H1 (cell line): ENCODE results near the gene PTTG1IP. TPM values are rescaled to one million over a fixed set of nuclear protein-coding genes. Genes with fewer than 3 reads are reported as not detected.
A peak's percentile ranks its signal among the peaks of the same experiment; 100 is the strongest.

Source experiments
- CTCF ChIA-PET: fragments of 300-600 bp; sonication (Branson Sonifier 250); formaldehyde crosslinking; loops from one replicate; lab custom pipeline; 2021; ENCODE audit not compliant: partially characterized antibody; lab: Charles Lee
- POLR2A ChIA-PET: fragments of 300-600 bp; sonication (Branson Sonifier 250); formaldehyde crosslinking; loops from one replicate; lab custom pipeline; 2021; ENCODE audit warnings: inconsistent platforms; ENCODE audit not compliant: partially characterized antibody; lab: Charles Lee
- DNase-seq, 2 experiments: peaks; one replicate each; pipeline versions ENCODE4 v3.0.0 to v3.0.0-alpha.2; 2010 to 2022; ENCODE audit warnings: low spot score in 2 of 2, low read depth in 1 of 2, mixed read lengths in 1 of 2
- FAIRE-seq: peaks from 2 replicates; lab custom pipeline; 2011; peaks lifted over from hg19 to GRCh38; lab: Jason Lieb, UNC
- H2AFZ ChIP-seq: 2 replicates; pipeline ENCODE4 v1.8.1; 2012; ENCODE audit warnings: low read length, inconsistent platforms
- H2AK5ac ChIP-seq: 2 replicates; pipeline ENCODE4 v1.6.1; 2013; ENCODE audit warnings: low read depth, low read length
- H2BK120ac ChIP-seq: replicated peaks from 2 replicates; pipeline ENCODE3; 2013; ENCODE audit warnings: low read depth, low read length, inconsistent platforms
- H2BK12ac ChIP-seq: 2 replicates; pipeline ENCODE4 v1.6.1; 2013; ENCODE audit warnings: low read depth, low read length
- H2BK15ac ChIP-seq: 2 replicates; pipeline ENCODE4 v1.6.1; 2013; ENCODE audit warnings: low read length
- H2BK20ac ChIP-seq: 2 replicates; pipeline ENCODE4 v1.6.1; 2013; ENCODE audit warnings: low read length
- H2BK5ac ChIP-seq: 2 replicates; pipeline ENCODE4 v1.6.1; 2013; ENCODE audit warnings: low read depth, low read length
- H3K14ac ChIP-seq: 2 replicates; pipeline ENCODE4 v1.6.1; 2013; ENCODE audit warnings: inconsistent platforms; ENCODE audit not compliant: insufficient read length
- H3K18ac ChIP-seq: 2 replicates; pipeline ENCODE4 v1.6.1; 2013; ENCODE audit warnings: low read length; ENCODE audit errors: extremely low read depth
- H3K23ac ChIP-seq: 2 replicates; pipeline ENCODE4 v1.6.1; 2013; ENCODE audit warnings: inconsistent platforms; ENCODE audit not compliant: insufficient read length
- H3K23me2 ChIP-seq: 2 replicates; pipeline ENCODE4 v1.6.1; 2013; ENCODE audit warnings: low read depth, low read length
- H3K27ac ChIP-seq: 2 replicates; pipeline ENCODE4 v1.6.1; 2011; ENCODE audit warnings: low read depth, low read length, inconsistent platforms
- H3K27me3 ChIP-seq, 4 experiments: replicated peaks in 1 of 4; 1 replicate in 1 of 4; 2 replicates in 3 of 4; pipeline versions ENCODE4 v1.6.1 to v1.8.1; 2011 to 2013; ENCODE audit warnings: low read length in 3 of 4, mild to moderate bottlenecking in 3 of 4, inconsistent platforms in 2 of 4, mixed read lengths in 2 of 4, moderate library complexity in 1 of 4; ENCODE audit not compliant: control insufficient read depth in 3 of 4, insufficient read depth in 3 of 4; ENCODE audit errors: extremely low read depth in 1 of 4
- H3K36me3 ChIP-seq, 4 experiments: 2 replicates each; pipeline versions ENCODE4 v1.6.1 to v1.8.1; 2011 to 2013; ENCODE audit warnings: mild to moderate bottlenecking in 4 of 4, low read length in 3 of 4, moderate library complexity in 2 of 4, control low read depth in 1 of 4, inconsistent platforms in 1 of 4; ENCODE audit not compliant: insufficient read depth in 4 of 4, control insufficient read depth in 2 of 4
- H3K4ac ChIP-seq: replicated peaks from 2 replicates; pipeline ENCODE3; 2013; ENCODE audit warnings: low read length, low read depth, mixed read lengths, inconsistent platforms; ENCODE audit not compliant: insufficient read length
- H3K4me1 ChIP-seq, 4 experiments: replicated peaks in 1 of 4; 1 replicate in 1 of 4; 2 replicates in 3 of 4; pipeline versions ENCODE4 v1.6.1 to v1.8.1; 2011 to 2013; ENCODE audit warnings: low read length in 3 of 4, inconsistent platforms in 2 of 4, mixed read lengths in 1 of 4; ENCODE audit not compliant: insufficient read depth in 4 of 4, control insufficient read depth in 3 of 4
- H3K4me2 ChIP-seq, 2 experiments: 2 replicates each; pipeline versions ENCODE4 v1.6.1 to v1.8.1; 2011 to 2013; ENCODE audit warnings: low read depth in 2 of 2, low read length in 2 of 2, control low read depth in 1 of 2, inconsistent platforms in 1 of 2, mild to moderate bottlenecking in 1 of 2; ENCODE audit not compliant: insufficient read depth in 1 of 2
- H3K4me3 ChIP-seq, 4 experiments: fragments of 200-600, 300-600 bp in 1 of 4; sonication (generic), shearing (Covaris generic), sonication (Bioruptor Twin) in 1 of 4; 2 replicates each; pipeline versions ENCODE4 v1.5.1 to v1.8.1; 2011 to 2016; ENCODE audit warnings: low read length in 4 of 4, low read depth in 3 of 4, control low read depth in 2 of 4, inconsistent platforms in 2 of 4, mild to moderate bottlenecking in 2 of 4, mixed read lengths in 1 of 4, moderate library complexity in 1 of 4; ENCODE audit not compliant: insufficient read depth in 2 of 4; ENCODE audit errors: extremely low read depth in 1 of 4
- H3K56ac ChIP-seq: replicated peaks from 2 replicates; pipeline ENCODE3; 2013; ENCODE audit warnings: low read depth, mild to moderate bottlenecking, mixed read lengths, low read length, inconsistent platforms; ENCODE audit not compliant: insufficient read length
- H3K79me1 ChIP-seq: 2 replicates; pipeline ENCODE4 v1.6.1; 2013; ENCODE audit warnings: low read depth, low read length, control low read depth
- H3K79me2 ChIP-seq, 2 experiments: 2 replicates each; pipeline versions ENCODE4 v1.6.1 to v1.8.1; 2012 to 2013; ENCODE audit warnings: low read length in 2 of 2, mild to moderate bottlenecking in 2 of 2, inconsistent platforms in 1 of 2; ENCODE audit not compliant: insufficient read depth in 2 of 2, control insufficient read depth in 1 of 2
- H3K9ac ChIP-seq, 4 experiments: replicated peaks in 1 of 4; 1 replicate in 1 of 4; 2 replicates in 3 of 4; pipeline versions ENCODE4 v1.6.1 to v1.8.1; 2011 to 2013; ENCODE audit warnings: low read depth in 3 of 4, low read length in 3 of 4, control low read depth in 2 of 4, mild to moderate bottlenecking in 2 of 4, moderate library complexity in 2 of 4, inconsistent platforms in 1 of 4; ENCODE audit errors: extremely low read depth in 1 of 4
- H3K9me3 ChIP-seq, 2 experiments: 2 replicates each; pipeline versions ENCODE4 v1.6.1 to v1.8.1; 2012 to 2013; ENCODE audit warnings: mild to moderate bottlenecking in 2 of 2, moderate library complexity in 2 of 2, control low read depth in 1 of 2, inconsistent platforms in 1 of 2, low read depth in 1 of 2, low read length in 1 of 2, mixed read lengths in 1 of 2; ENCODE audit not compliant: insufficient read depth in 2 of 2
- H4K20me1 ChIP-seq, 2 experiments: replicated peaks in 1 of 2; 2 replicates each; pipeline versions ENCODE3 to v1.8.1; 2011 to 2013; ENCODE audit warnings: inconsistent platforms in 2 of 2, low read length in 2 of 2, mild to moderate bottlenecking in 1 of 2; ENCODE audit not compliant: insufficient read depth in 2 of 2, control insufficient read depth in 1 of 2
- H4K5ac ChIP-seq: 2 replicates; pipeline ENCODE4 v1.6.1; 2013; ENCODE audit warnings: low read length, low read depth, mixed read lengths, inconsistent platforms; ENCODE audit not compliant: insufficient read length
- H4K8ac ChIP-seq: 2 replicates; pipeline ENCODE4 v1.8.0; 2013; ENCODE audit warnings: mild to moderate bottlenecking, moderate library complexity, low read length, inconsistent platforms; ENCODE audit not compliant: insufficient read depth; ENCODE audit errors: extremely low read depth
- H4K91ac ChIP-seq: replicated peaks from 2 replicates; pipeline ENCODE3; 2013; ENCODE audit warnings: low read length, mixed read lengths, inconsistent platforms; ENCODE audit not compliant: insufficient read length
- ASH2L ChIP-seq: fragments of 200-600, 300-600 bp; sonication (generic); IDR thresholded peaks from one replicate; pipeline ENCODE4 v1.7.1; 2017; ENCODE audit warnings: low read length
- CHD1 ChIP-seq: IDR thresholded peaks from 2 replicates; pipeline ENCODE4 v1.6.1; 2012; ENCODE audit warnings: low read depth, low read length, improper control_type of control experiment
- HDAC2 ChIP-seq, 2 experiments: fragments of 300-600 bp in 1 of 2; sonication (generic) in 1 of 2; IDR thresholded peaks; 2 replicates each; pipeline ENCODE4 v1.6.1; 2011 to 2012; ENCODE audit warnings: low read depth in 2 of 2, low read length in 2 of 2, mild to moderate bottlenecking in 2 of 2, moderate library complexity in 2 of 2, borderline replicate concordance in 1 of 2, inconsistent platforms in 1 of 2
- JUND ChIP-seq: IDR thresholded peaks from 2 replicates; pipeline ENCODE4 v1.6.1; 2011; ENCODE audit warnings: mild to moderate bottlenecking, improper control_type of control experiment, low read length
- RAD21 ChIP-seq, 2 experiments: IDR thresholded peaks in 1 of 2; conservative IDR thresholded peaks in 1 of 2; 2 replicates each; pipeline ENCODE4 v1.6.1; 2011; ENCODE audit warnings: low read depth in 2 of 2, low read length in 2 of 2, improper control_type of control experiment in 1 of 2, inconsistent platforms in 1 of 2, mild to moderate bottlenecking in 1 of 2, moderate library complexity in 1 of 2
- RNF2 ChIP-seq: fragments of 200-900, 300-1000 bp; sonication (generic); IDR thresholded peaks from 2 replicates; pipeline ENCODE4 v1.7.1; 2016; ENCODE audit warnings: borderline replicate concordance, low read depth, mild to moderate bottlenecking, antibody characterized with exemption, low read length; ENCODE audit not compliant: poor library complexity, severe bottlenecking; ENCODE audit errors: missing control alignments
- RXRA ChIP-seq: IDR thresholded peaks from 2 replicates; pipeline ENCODE4 v1.6.1; 2011; ENCODE audit warnings: low read depth, mild to moderate bottlenecking, low read length, moderate library complexity; ENCODE audit not compliant: insufficient read depth
- SIN3A ChIP-seq, 2 experiments: IDR thresholded peaks in 1 of 2; conservative IDR thresholded peaks in 1 of 2; 2 replicates each; pipeline ENCODE4 v1.6.1; 2011 to 2012; ENCODE audit warnings: low read length in 2 of 2, improper control_type of control experiment in 1 of 2, low read depth in 1 of 2, mild to moderate bottlenecking in 1 of 2
- SP4 ChIP-seq: IDR thresholded peaks from 2 replicates; pipeline ENCODE4 v1.6.1; 2012; ENCODE audit warnings: low read length, inconsistent platforms
- YY1 ChIP-seq: IDR thresholded peaks from 2 replicates; pipeline ENCODE4 v1.6.1; 2011; ENCODE audit warnings: low read depth, mild to moderate bottlenecking, low read length
- WGBS, 2 experiments: shearing (Covaris generic) in 1 of 2; methylation state at CpG; one replicate each; pipeline versions ENCODE4 v1.1.6 to v1.1.7; 2013 to 2015; ENCODE audit warnings: low lambda C conversion rate in 2 of 2, mixed read lengths in 2 of 2, inconsistent platforms in 1 of 2, low coverage in 1 of 2, missing lambda C conversion rate in 1 of 2; ENCODE audit not compliant: insufficient replicate concordance in 2 of 2, insufficient coverage in 1 of 2, insufficient read length in 1 of 2; ENCODE audit errors: extremely low coverage in 1 of 2, missing lambda C conversion rate in 1 of 2; 5-methylcytosine and 5-hydroxymethylcytosine counted together
- polyA plus RNA-seq, 7 experiments: library from polyadenylated mRNA; depleted of rRNA in 3 of 7; stranded (reverse) in 5 of 7; unstranded in 2 of 7; fragments of >200 nt in 5 of 7; fragments of 200-250 nt in 2 of 7; gene quantifications; 1 replicate in 5 of 7; 2 replicates in 1 of 7; 4 replicates in 1 of 7; pipeline versions ENCODE4 v1.2.1 to v1.2.3, GENCODE V29; 2011 to 2013; ENCODE audit warnings: missing spikeins in 2 of 7, mixed read lengths in 2 of 7
- total RNA-seq: library from RNA; stranded (reverse); fragmentation: NEBNext Ultra II Directional; extraction: Animal tissue kit (Norgen Biotek cat#: 25700); gene quantifications from 2 replicates; pipeline ENCODE4 v1.2.1, GENCODE V29; 2021

The PTTG1IP gene
- total and polyA plus RNA-seq, 2 of the 8 experiments (the other 6 are each of a cell fraction or from before 2014, with no cell fraction given) = 90.8 to 130 TPM

- H3K9me3 ChIP-seq = no peaks in the 10 kb centered on the region
- WGBS, 2 experiments = 83% methylated on average over 21 of the region's 25 CpGs; no CpG with 5 or more reads in 1 of the 2 experiments
- POLR2A ChIA-PET = interaction anchor here (0.7 kb wide), 1 partner anchor 32 kb away, joined by 3 read pairs; the partner anchor contains the start of gene SLX9
- TF ChIP-seq JUND (no peak), SP4 (no peak), ASH2L (no peak), RNF2 (no peak), YY1 (no peak), RXRA (no peak), HDAC2 (IDR thresholded peaks at IDR 0.05; ENCODE audit: borderline replicate concordance in 1 of 2, low read depth in 2 of 2, low read length in 2 of 2) (no peak), RAD21 (IDR thresholded peaks at IDR 0.05 in 1 of 2, conservative IDR thresholded peaks at IDR 0.05 in 1 of 2; ENCODE audit: low read depth in 2 of 2, low read length in 2 of 2) (no peak), SIN3A (conservative IDR thresholded peaks at IDR 0.05 in 1 of 2, IDR thresholded peaks at IDR 0.05 in 1 of 2; ENCODE audit: low read depth in 1 of 2, low read length in 2 of 2) (no peak), CHD1 (no peak)
Observed at GRCh38 chr21:44907966-44908895, 34.7 kb upstream of the PTTG1IP start.

More at GRCh38 chr21:44907966-44908895, 34.7 kb upstream of the PTTG1IP start:
- no peak overlapping the region for H3K9ac ChIP-seq
- no peak overlapping the region for H2BK15ac ChIP-seq
- H3K79me1 ChIP-seq = no peaks in the 10 kb centered on the region
- CTCF ChIA-PET = interaction anchor here (0.7 to 3.3 kb wide), 10 partner anchors 9 to 418 kb away, joined by 3 to 24 read pairs (median 4); partner anchors contain the start of gene UBE2G2
- peak overlapping the region; percentile 50; the same call in 1 of the 2 replicates for H2BK12ac ChIP-seq
- no peak overlapping the region for H2AFZ ChIP-seq
- H2BK120ac ChIP-seq = no peak overlapping the region
- H3K4me3 ChIP-seq = no peak overlapping the region
- peaks cover 0 to 6% of the 10 kb centered on the region in 2 experiments for H4K20me1 ChIP-seq
- no peak overlapping the region for H4K91ac ChIP-seq
- H3K23me2 ChIP-seq = peaks cover 9% of the 10 kb centered on the region; the same call in 1 of the 2 replicates
- no peak overlapping the region for H3K4ac ChIP-seq
- no peak overlapping the region for H3K4me2 ChIP-seq
- H3K79me2 ChIP-seq = no peaks in the 10 kb centered on the region
- no peak overlapping the region for H2BK20ac ChIP-seq
- H3K23ac ChIP-seq = no peak overlapping the region
- no peak overlapping the region for H3K27ac ChIP-seq
- peaks cover 0 to 4% (median 1%) of the 10 kb centered on the region in 4 experiments; a peak in 1 of 7 replicates for H3K27me3 ChIP-seq
- no peak overlapping the region for H2BK5ac ChIP-seq
- peaks cover 0 to 11% (median 0%) of the 10 kb centered on the region in 4 experiments; a peak in 3 of 7 replicates for H3K4me1 ChIP-seq
- H4K8ac ChIP-seq = no peak overlapping the region
- peak overlapping the region; percentile 32; the same call in 1 of the 2 replicates for H3K18ac ChIP-seq
- no peak for FAIRE-seq
- no peaks in the 10 kb centered on the region for H3K36me3 ChIP-seq
- H2AK5ac ChIP-seq = no peak overlapping the region
- H3K14ac ChIP-seq = no peak overlapping the region
- no peak overlapping the region for H4K5ac ChIP-seq
- H3K56ac ChIP-seq = no peak overlapping the region
- DNase-seq = no peak
